GM12891 (cell line): Measurements from ENCODE around the gene TREH.

Source experiments
- POLR2A ChIP-seq: IDR thresholded peaks from 2 replicates; pipeline ENCODE4 v1.6.1; 2011; ENCODE audit warnings: low read depth, low read length, control low read depth
- POLR2AphosphoS5 ChIP-seq: IDR thresholded peaks from 2 replicates; pipeline ENCODE4 v1.6.1; 2011; ENCODE audit warnings: low read depth, low read length, control low read depth
- POU2F2 ChIP-seq: IDR thresholded peaks from 2 replicates; pipeline ENCODE4 v1.6.1; 2011; ENCODE audit warnings: low read depth, mild to moderate bottlenecking, control low read depth, low read length, moderate library complexity
- TAF1 ChIP-seq: IDR thresholded peaks from 2 replicates; pipeline ENCODE4 v1.6.1; 2011; ENCODE audit warnings: low read depth, low read length, control low read depth

- no peak for TF ChIP-seq POLR2A
- no peak for TF ChIP-seq POU2F2
- TF ChIP-seq POLR2AphosphoS5, result no peak
- TF ChIP-seq TAF1, result no peak
These were observed 29.5 kb downstream of the TREH start for GRCh38 chr11:118649941-118650340.
